IPS-11a (cell line): Measurements from ENCODE around the gene AHRR.

Source experiments
- H3K4me3 ChIP-seq: one replicate; pipeline ENCODE4 v1.5.1; 2013; ENCODE audit warnings: low read depth, low read length, control low read depth

The AHRR gene

GRCh38 chr5:454936-455335 lies 133.4 kb downstream of the AHRR start:
- no peak overlapping the region for H3K4me3 ChIP-seq

- no peak overlapping the region for H3K4me3 ChIP-seq
Measured at GRCh38 chr5:455806-456205, 134.3 kb downstream of the AHRR start.

DNA sequence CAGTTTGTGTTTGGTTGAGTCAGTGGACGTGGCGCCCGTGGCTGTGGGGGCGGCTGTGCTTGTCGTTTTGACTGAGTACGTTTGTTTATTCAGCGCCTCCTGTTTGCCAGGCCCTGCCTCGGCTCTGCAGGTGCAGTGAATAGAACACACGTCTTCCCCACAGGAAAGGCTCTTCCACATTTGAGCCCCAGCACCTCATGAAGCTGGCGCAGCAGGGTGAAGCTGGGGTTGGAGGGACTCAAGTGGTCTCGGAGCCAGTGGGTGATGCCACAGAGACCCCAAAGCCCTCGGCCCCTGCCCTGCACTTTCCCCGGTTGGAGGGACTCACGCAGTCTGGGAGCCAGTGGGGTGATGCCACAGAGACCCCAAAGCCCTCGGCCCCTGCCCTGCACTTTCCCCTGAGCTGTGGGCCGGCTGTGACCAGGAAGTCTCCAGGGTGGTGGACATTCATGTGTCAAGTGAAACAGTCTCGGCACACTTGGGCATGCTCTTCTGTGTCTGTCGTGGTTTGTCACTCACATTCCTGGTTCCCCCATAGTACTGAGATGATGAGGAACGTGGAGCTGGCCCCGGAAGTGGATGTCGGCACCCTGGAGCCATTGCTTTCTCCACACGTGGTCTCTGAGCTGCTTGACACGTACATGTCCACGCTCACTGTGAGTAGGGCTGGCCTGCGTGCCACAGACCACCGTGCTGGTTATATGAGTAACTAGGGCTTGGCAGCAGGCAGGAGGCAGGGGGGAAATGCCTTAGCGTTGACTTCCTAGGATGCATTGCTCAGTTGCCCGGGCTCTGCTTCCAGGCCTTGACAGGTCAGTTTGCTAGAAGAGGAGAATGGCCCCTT lies 135.1 kb downstream of the AHRR start:
- no peak overlapping the region for H3K4me3 ChIP-seq

DNA sequence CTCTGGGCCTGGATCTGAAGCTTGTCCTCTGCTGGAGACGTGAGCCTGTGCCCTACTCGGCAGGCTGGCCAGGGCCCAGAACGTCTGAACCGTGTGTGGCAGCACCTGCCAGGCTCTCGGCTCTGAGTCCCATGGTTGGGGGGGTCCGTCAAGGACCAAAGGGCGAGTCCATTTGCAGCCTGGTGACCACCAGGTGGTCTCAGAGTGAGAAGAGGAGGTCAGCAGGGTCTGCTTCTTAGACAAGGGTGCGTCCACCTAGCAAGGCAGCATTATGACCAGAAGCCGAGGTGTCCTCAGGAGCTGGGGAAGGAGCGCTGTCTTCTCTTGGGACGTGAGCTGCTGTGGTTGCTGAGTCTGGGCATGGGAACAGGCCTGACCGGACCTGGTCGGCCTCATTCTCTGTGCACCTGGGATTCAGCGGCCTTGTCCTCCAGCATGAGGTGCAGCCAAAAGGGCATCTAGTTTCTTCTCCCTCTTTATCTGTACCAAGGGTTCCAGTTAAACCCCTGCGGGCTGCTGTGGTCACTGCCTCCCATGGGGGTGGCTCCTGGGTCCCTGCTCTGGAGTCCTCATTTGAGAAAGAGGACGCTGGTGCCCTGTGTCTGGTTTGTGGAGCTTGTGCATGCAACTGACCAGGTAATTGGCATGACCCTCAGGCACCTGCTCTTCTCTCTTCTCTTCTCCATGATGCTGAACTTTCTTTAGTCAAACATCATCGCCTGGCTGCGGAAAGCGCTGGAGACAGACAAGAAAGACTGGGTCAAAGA lies 135.9 kb downstream of the AHRR start:
- H3K4me3 ChIP-seq = no peak overlapping the region

GRCh38 chr5:458547-459353 lies 137.2 kb downstream of the AHRR start:
- no peak overlapping the region for H3K4me3 ChIP-seq

DNA sequence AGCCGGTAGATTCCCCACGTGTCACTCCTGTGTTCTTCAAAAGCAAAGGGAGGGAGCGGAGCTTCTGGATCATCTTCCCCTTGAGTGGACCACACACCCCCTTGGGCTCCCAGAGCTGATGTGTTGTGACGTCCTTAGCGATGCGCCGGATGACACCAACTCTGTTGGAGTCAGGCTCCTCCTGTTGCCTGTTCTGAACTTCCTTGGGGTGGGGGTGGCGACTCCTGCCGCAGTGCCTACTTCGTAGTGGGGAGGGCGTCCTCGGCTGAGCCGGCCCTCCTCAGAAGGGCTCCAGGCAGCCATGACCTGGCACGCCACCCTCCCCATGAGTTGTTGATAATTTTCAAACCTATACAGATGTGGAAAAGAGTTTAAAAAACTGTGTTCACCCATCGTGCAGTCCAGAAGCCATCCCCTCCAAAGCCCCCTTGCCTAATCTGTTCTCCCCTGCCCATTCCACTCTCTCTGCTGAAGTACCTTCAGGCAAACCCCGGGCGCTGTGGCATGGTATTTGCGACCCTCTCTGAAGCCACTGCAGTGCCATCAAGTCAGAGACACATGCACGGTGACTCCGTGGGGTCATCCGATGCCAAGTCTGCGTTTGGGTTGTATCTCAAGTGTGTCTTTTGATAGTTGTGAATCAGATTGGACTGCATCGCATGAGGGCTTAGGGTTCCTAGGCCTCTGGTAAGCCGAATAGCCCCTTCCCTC lies 138.2 kb downstream of the AHRR start:
- H3K4me3 ChIP-seq = no peak overlapping the region

DNA sequence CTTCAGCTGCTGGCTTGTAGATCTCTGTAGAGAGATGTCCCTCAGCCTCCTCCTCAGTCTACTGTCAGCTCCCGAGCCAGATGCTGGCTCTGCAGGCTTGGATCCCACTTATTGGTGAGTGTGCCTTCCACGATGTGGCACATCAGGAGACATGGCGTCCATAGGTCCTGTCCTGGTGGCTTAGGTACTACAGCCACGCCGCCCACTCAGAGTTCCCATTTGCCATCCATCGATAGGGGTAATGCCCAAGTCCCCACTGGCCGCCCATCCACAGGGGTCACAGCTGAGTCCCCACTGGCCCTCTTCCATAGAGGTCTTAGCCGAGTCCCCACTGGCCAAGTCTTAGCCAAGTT lies 138.7 kb downstream of the AHRR start:
- H3K4me3 ChIP-seq = no peak overlapping the region

- H3K4me3 ChIP-seq = no peak overlapping the region
Measured at GRCh38 chr5:462051-462481, 140.6 kb downstream of the AHRR start.

GRCh38 chr5:463301-463700 lies 141.8 kb downstream of the AHRR start:
- H3K4me3 ChIP-seq = no peak overlapping the region

DNA sequence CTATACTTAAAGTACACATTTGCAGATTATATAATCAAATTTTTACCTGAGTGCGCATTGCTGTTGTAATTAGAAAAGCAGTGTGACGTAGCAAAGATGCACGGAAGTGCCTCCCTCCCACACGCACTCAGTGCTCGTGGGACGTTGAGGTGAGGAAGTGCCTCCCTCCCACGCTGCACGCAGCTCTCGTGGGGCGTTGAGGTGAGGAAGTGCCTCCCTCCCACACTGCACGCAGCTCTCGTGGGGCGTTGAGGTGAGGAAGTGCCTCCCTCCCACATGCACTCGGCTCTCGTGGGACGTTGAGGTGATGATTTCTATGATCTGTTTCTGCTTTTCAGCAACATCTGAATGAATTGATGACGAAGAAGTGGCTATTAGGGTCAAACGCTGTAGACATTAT lies 142.4 kb downstream of the AHRR start:
- no peak overlapping the region for H3K4me3 ChIP-seq

- H3K4me3 ChIP-seq = no peak overlapping the region
Measured at GRCh38 chr5:464446-464842, 142.9 kb downstream of the AHRR start.

DNA sequence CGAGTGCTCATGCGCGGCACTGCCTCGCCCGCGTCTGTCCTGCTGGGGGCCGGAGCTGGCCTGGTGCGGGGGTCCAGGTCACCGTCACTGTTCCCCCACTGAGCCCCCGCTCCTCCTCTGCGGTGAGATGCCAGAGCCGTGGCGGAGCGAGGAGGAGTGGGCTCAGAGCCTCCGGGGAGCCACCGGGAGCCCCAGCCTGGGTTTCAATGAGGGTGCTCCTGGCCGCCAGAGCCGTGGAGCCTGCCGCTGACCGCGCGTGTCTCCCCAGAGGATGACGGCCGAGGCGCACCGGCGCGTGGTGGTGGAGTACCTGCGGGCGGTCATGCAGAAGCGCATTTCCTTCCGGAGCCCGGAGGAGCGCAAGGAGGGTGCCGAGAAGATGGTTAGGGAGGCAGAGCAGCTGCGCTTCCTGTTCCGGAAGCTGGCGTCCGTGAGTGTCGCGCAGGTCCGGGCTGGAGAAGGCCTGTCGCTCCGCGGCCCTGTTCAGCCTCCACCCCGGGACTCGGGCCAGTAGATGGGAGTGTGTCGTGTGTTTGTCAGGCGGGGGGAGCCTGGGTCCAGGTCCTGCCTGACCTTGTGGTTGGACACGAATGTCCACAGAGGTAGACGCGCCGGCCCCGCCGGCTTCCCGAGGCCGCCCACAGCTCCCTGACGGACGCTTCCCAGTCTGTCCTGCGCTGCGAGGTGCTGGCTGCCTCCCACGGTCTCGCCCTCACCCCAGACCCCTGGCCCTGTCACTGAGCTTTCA lies 143.5 kb downstream of the AHRR start:
- no peak overlapping the region for H3K4me3 ChIP-seq

DNA sequence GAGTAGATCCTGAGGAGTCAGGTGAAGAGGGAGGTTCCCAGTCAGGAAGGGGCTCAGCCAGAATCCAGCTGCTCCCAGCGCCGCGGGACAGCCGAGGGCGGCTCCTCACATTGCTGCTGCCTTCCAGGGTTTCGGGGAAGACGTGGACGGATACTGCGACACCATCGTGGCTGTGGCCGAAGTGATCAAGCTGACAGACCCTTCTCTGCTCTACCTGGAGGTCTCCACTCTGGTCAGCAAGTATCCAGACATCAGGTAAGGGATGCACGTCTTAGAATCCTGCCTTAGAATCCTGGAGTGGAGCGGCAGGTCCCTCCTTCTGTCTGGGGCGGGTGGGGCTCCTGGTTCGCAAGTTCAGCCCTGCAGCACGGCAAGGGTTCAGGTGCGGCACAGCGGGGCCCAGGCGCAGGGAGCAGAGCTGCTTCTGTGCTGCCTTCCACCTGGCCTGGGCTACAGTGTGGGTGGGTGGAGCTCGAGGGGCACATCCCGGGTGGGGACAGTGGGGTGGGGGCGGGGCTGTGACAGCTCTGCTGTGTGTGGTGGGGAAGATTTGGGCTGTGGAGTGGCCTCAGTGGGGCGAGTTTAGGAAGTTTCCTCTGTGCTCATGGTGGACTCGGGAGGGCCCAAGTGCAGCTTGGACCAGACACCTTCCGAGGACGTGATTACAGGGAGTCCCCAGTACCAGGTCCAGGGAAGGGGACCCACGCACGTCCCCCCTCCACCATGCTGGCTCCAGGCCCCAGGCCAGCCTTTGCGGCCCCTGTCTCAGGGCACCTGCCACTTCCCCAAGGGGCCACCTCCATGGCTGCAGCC lies 144.3 kb downstream of the AHRR start:
- no peak overlapping the region for H3K4me3 ChIP-seq

- no peak overlapping the region for H3K4me3 ChIP-seq
Measured at GRCh38 chr5:466661-467310, 145.3 kb downstream of the AHRR start.

DNA sequence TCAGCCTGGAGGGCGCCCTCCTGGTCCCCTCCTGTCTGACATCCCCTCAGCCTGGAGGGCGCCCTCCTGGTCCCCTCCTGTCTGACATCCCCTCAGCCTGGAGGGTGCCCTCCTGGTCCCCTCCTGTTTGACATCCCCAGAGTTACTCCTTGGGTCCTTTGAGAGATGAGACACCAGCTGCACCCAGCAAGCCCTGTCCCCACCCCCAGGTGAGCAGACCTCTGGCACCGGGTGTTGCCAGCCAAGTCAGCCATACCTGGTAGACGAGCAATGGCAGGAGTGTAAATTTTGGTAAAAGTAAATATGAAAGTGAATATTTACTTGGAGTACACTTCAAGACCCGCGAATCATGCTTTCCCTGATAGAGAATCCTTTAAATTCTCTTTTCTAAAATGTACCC lies 146.9 kb downstream of the AHRR start:
- no peak overlapping the region for H3K4me3 ChIP-seq

GRCh38 chr5:469752-470483 lies 148.4 kb downstream of the AHRR start:
- no peak overlapping the region for H3K4me3 ChIP-seq

- no peak overlapping the region for H3K4me3 ChIP-seq
Measured at GRCh38 chr5:470961-471749, 149.6 kb downstream of the AHRR start.

DNA sequence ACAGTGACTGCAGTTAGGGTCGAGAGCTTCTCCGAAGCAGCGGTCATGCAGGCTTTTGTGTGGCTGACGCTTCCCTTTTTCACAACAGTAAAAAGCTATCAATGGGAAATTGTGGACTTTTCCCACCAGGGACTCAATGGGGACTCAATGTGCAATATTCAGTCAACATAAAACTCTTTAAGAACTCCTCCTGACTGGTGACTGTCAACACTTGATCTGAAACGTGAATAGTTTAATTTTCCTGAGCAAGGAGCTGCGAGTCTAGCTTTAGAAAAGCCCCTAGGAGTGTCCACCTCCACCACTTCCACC lies 150.2 kb downstream of the AHRR start:
- no peak overlapping the region for H3K4me3 ChIP-seq
